ENCODE measurements around the gene TREX2. TPM values are rescaled to one million over a fixed set of nuclear protein-coding genes. Genes with fewer than 3 reads are reported as not detected.

TREX2 gene
- total RNA-seq, 3 donors from 2014 or later, result 1.0 to 4.3 (median 1.9) TPM

DNA sequence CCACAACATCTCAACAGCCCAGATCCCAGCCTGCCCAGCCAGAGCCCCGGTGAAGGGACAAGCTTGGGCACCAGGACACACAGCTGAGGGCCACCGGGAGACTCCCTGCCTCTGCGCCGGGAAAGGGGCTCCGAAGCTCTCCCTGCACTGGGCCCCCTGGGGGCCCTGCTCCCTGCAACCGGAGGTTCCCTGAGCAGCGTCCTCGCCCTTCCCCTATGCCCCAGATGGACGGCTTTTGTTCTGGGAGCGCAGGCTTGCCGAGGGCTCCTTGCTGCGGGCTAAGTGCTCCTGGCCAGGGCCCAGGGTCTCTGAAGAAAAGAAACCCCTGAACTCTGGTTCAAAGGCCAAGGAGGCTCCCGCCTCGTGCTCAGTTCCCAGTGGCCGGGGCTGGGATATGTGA, 35.5 kb downstream of the TREX2 start:
- TF ChIP-seq POLR2A (IDR thresholded peaks at IDR 0.05) (no peak), POLR2AphosphoS5 (IDR thresholded peaks at IDR 0.05) (no peak)
- TF ChIP-seq, protein P1, sequence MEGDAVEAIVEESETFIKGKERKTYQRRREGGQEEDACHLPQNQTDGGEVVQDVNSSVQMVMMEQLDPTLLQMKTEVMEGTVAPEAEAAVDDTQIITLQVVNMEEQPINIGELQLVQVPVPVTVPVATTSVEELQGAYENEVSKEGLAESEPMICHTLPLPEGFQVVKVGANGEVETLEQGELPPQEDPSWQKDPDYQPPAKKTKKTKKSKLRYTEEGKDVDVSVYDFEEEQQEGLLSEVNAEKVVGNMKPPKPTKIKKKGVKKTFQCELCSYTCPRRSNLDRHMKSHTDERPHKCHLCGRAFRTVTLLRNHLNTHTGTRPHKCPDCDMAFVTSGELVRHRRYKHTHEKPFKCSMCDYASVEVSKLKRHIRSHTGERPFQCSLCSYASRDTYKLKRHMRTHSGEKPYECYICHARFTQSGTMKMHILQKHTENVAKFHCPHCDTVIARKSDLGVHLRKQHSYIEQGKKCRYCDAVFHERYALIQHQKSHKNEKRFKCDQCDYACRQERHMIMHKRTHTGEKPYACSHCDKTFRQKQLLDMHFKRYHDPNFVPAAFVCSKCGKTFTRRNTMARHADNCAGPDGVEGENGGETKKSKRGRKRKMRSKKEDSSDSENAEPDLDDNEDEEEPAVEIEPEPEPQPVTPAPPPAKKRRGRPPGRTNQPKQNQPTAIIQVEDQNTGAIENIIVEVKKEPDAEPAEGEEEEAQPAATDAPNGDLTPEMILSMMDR (IDR thresholded peaks at IDR 0.05), result no peak
- H3K27ac ChIP-seq, result no peak overlapping the region

GRCh38 chrX:153409414-153410101, 36.3 kb downstream of the TREX2 start:
- no peaks in the 10 kb centered on the region for H3K36me3 ChIP-seq
- H3K4me3 ChIP-seq, result no peak overlapping the region
- TF ChIP-seq, protein P1 (IDR thresholded peaks at IDR 0.05), result no peak
- TF ChIP-seq POLR2A (IDR thresholded peaks at IDR 0.05) (no peak), POLR2AphosphoS5 (IDR thresholded peaks at IDR 0.05) (no peak)
- intact Hi-C loops (cut with DNase I; ENCODE audit: low total_unique reads), result no loop called here
- H3K4me1 ChIP-seq, result no peaks in the 10 kb centered on the region
- peaks cover 0 to 62% of the 10 kb centered on the region in 2 donors for H3K27me3 ChIP-seq
- H3K27ac ChIP-seq, result no peak overlapping the region
- DNase-seq (ENCODE audit: low spot score in 2 of 2), result no peak
- H3K9me3 ChIP-seq, result no peaks in the 10 kb centered on the region

More for the DNA sequence above, 35.5 kb downstream of the TREX2 start:
- no peak overlapping the region for H3K4me3 ChIP-seq
- H3K36me3 ChIP-seq, result no peaks in the 10 kb centered on the region
- H3K27me3 ChIP-seq, result peaks cover 0 to 66% of the 10 kb centered on the region in 2 donors
- DNase-seq (ENCODE audit: low spot score in 2 of 2), result no peak
- no peaks in the 10 kb centered on the region for H3K4me1 ChIP-seq
- intact Hi-C loops (cut with DNase I; ENCODE audit: low total_unique reads), result no loop called here
- no peaks in the 10 kb centered on the region for H3K9me3 ChIP-seq

DNA sequence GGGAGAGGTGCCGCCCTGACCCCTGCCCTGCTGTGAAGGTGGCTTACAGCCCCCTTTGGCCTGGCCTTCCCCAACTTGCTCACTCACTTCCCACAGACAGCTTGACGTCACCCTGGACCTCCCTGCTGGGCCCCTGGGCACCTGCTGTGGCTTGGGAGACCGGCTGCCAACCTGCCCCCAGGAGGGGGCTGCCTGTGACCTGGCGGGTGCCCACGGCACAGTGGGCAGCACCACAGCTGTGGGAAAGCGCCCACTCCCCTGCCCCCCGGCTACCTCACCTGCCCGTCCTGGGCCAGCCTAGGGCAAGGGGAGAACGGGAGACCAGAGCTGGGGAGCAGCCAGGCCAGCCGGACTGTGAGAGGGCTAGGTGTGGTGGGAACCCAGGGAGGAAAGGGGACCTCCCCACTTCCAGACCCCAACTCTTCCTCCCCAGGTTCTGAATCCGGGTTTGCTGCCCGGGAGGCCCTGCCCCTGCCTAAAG, 36.9 kb downstream of the TREX2 start:
- H3K27ac ChIP-seq, result no peak overlapping the region
- H3K4me1 ChIP-seq, result no peaks in the 10 kb centered on the region
- intact Hi-C loops (cut with DNase I; ENCODE audit: low total_unique reads), result no loop called here
- peaks cover 0 to 64% of the 10 kb centered on the region in 2 donors for H3K27me3 ChIP-seq
- TF ChIP-seq, protein P1 (IDR thresholded peaks at IDR 0.05), result no peak
- TF ChIP-seq POLR2A (IDR thresholded peaks at IDR 0.05), result no peak
- no peak for TF ChIP-seq POLR2AphosphoS5 (IDR thresholded peaks at IDR 0.05)
- H3K36me3 ChIP-seq, result no peaks in the 10 kb centered on the region
- no peaks in the 10 kb centered on the region for H3K9me3 ChIP-seq
- DNase-seq (ENCODE audit: low spot score in 2 of 2), result no peak
- no peak overlapping the region for H3K4me3 ChIP-seq

GRCh38 chrX:153408221-153408721, 37.6 kb downstream of the TREX2 start:
- intact Hi-C loops (cut with DNase I; ENCODE audit: low total_unique reads), result no loop called here
- Histone ChIP-seq H3K36me3 (no peaks in the 10 kb centered on the region), H3K4me3 (no peak overlapping the region), H3K27ac (no peak overlapping the region), H3K27me3 (peaks cover 0 to 58% of the 10 kb centered on the region in 2 donors), H3K4me1 (no peaks in the 10 kb centered on the region), H3K9me3 (no peaks in the 10 kb centered on the region)
- TF ChIP-seq, protein P1 (IDR thresholded peaks at IDR 0.05), result no peak
- TF ChIP-seq POLR2AphosphoS5 (IDR thresholded peaks at IDR 0.05), result no peak
- DNase-seq (ENCODE audit: low spot score in 2 of 2), result no peak

GRCh38 chrX:153407736-153408135, 38.1 kb downstream of the TREX2 start:
- DNase-seq (ENCODE audit: low spot score in 2 of 2), result no peak
- Histone ChIP-seq H3K4me1 (no peaks in the 10 kb centered on the region), H3K9me3 (no peaks in the 10 kb centered on the region), H3K27me3 (peaks cover 0 to 53% of the 10 kb centered on the region in 2 donors), H3K36me3 (no peaks in the 10 kb centered on the region), H3K4me3 (no peak overlapping the region), H3K27ac (no peak overlapping the region)
- TF ChIP-seq POLR2AphosphoS5 (IDR thresholded peaks at IDR 0.05), result no peak
- no peak for TF ChIP-seq POLR2A (IDR thresholded peaks at IDR 0.05)
- TF ChIP-seq, protein P1 (IDR thresholded peaks at IDR 0.05), result no peak
- intact Hi-C loops (cut with DNase I; ENCODE audit: low total_unique reads), result no loop called here

Data from breast epithelium (tissue), 4 donors.